Measurements from ENCODE around the gene NRIP3. TPM values are rescaled to one million over a fixed set of nuclear protein-coding genes. Genes with fewer than 3 reads are reported as not detected.

The NRIP3 gene
- total RNA-seq, result 10 to 100 TPM; 13.4 to 13.7 TPM

GRCh38 chr11:9003573-9004182 lies at the start of gene NRIP3:
Gene NRIP3 (minus strand): TSS chr11:9004001. CDS start chr11:9003935, 66 bp downstream.

GRCh38 chr11:8964324-8965320 lies 39.2 kb downstream of the NRIP3 start, which contains the start of gene TMEM9B:
Gene TMEM9B (minus strand): TSS chr11:8964442. CDS start chr11:8964313, 129 bp downstream.

GRCh38 chr11:8942518-8943066 lies 61.2 kb downstream of the NRIP3 start, which contains the start of gene ASCL3:
Gene ASCL3 (minus strand): TSS chr11:8943016. CDS start chr11:8938161, 4,855 bp downstream.

GRCh38 chr11:8932564-8933180 lies 71.1 kb downstream of the NRIP3 start, which contains the start of gene C11orf16:
Gene C11orf16 (minus strand): TSS chr11:8932947. CDS start chr11:8932308, 639 bp downstream.

Small RNA genes lying within 50 kb of the gene (small RNA-seq; reads per million reads assigned to genes)
- 0 reads per million in 2 donors for gene RF00019

Other genes starting within 250 kb of the NRIP3 start
- gene AKIP1, start 92.8 kb downstream of the NRIP3 start, total RNA-seq, result 10 to 100 TPM; 31.7 to 36.3 TPM
- gene C11orf16, start 71.1 kb downstream of the NRIP3 start, total RNA-seq, result not detected
- gene ASCL3, start 61.0 kb downstream of the NRIP3 start, total RNA-seq, result not detected
- 10 to 100 TPM; 24.1 to 31.0 TPM for gene TMEM9B, start 39.6 kb downstream of the NRIP3 start, total RNA-seq
- 10 to 100 TPM in 1 of 2 donors, 1 to 10 TPM in 1; 2.1 to 15.7 TPM for gene SCUBE2, start 87.6 kb upstream of the NRIP3 start, total RNA-seq